Measurements from ENCODE around the gene TRMT2A.

- no peak for TF ChIP-seq CTCF (IDR thresholded peaks at IDR 0.05; ENCODE audit: low read length)
- no peak for TF ChIP-seq EZH2 (IDR thresholded peaks at IDR 0.05; ENCODE audit: borderline replicate concordance, low read length)
These were observed 39.0 kb upstream of the TRMT2A start for GRCh38 chr22:20156042-20156389.

All from OCI-LY1 (cell line).